Loucy (cell line): Measurements from ENCODE around the gene CCDC57.
"Not testable (repeated sequence)": the region's sequence is repeated elsewhere in the genome, so short reads cannot be mapped to it uniquely, and the experiment has no call there.

Experiments
- H2AFZ ChIP-seq: fragments of 200-600 bp; sonication (generic); 2 replicates; pipeline ENCODE4 v1.6.0; 2016; ENCODE audit warnings: antibody characterized with exemption, mild to moderate bottlenecking, low read length, moderate library complexity
- H3F3A ChIP-seq: fragments of 200-600 bp; 2 replicates; pipeline ENCODE4 v1.6.0; 2016; ENCODE audit warnings: antibody characterized with exemption, low read depth, mild to moderate bottlenecking
- H3K27me3 ChIP-seq: fragments of 200-600 bp; sonication (generic); 2 replicates; pipeline ENCODE4 v1.6.1; 2014; ENCODE audit warnings: low read length, mild to moderate bottlenecking; ENCODE audit not compliant: insufficient read depth, poor library complexity, severe bottlenecking
- H3K36me3 ChIP-seq: fragments of 200-600 bp; sonication (generic); 2 replicates; pipeline ENCODE4 v1.6.1; 2016; ENCODE audit warnings: low read length; ENCODE audit not compliant: insufficient read depth
- H3K4me1 ChIP-seq: fragments of 200-600 bp; sonication (generic); 2 replicates; pipeline ENCODE4 v1.5.1; 2014; ENCODE audit warnings: low read length, mild to moderate bottlenecking; ENCODE audit not compliant: insufficient read depth, poor library complexity, severe bottlenecking
- H3K4me2 ChIP-seq: fragments of 200-600 bp; sonication (generic); 2 replicates; pipeline ENCODE4 v1.6.0; 2014; ENCODE audit warnings: antibody characterized with exemption, low read length, low read depth, mild to moderate bottlenecking; ENCODE audit not compliant: poor library complexity, severe bottlenecking
- H3K4me3 ChIP-seq: fragments of 200-600 bp; sonication (generic); 2 replicates; pipeline ENCODE4 v1.5.1; 2014; ENCODE audit warnings: low read length, mild to moderate bottlenecking, mixed read lengths; ENCODE audit not compliant: poor library complexity, severe bottlenecking
- H3K79me2 ChIP-seq: fragments of 200-600 bp; sonication (generic); 2 replicates; pipeline ENCODE4 v1.6.1; 2014; ENCODE audit warnings: low read length; ENCODE audit not compliant: insufficient read depth
- H3K9ac ChIP-seq: fragments of 200-600 bp; sonication (generic); 2 replicates; pipeline ENCODE4 v1.6.0; 2014; ENCODE audit warnings: mild to moderate bottlenecking, low read depth, low read length, moderate library complexity; ENCODE audit not compliant: poor library complexity, severe bottlenecking
- H3K9me2 ChIP-seq: fragments of 200-600 bp; sonication (generic); replicated peaks from 2 replicates; pipeline ENCODE4 v1.6.1; 2016; ENCODE audit warnings: low read depth, low read length, mixed read lengths
- H3K9me3 ChIP-seq: fragments of 200-600 bp; sonication (generic); 2 replicates; pipeline ENCODE4 v1.6.1; 2014; ENCODE audit warnings: mild to moderate bottlenecking, antibody characterized with exemption, low read length, low read depth; ENCODE audit not compliant: insufficient read depth
- H4K20me1 ChIP-seq: fragments of 200-600 bp; sonication (generic); 2 replicates; pipeline ENCODE4 v1.6.0; 2014; ENCODE audit warnings: antibody characterized with exemption, low read length, mild to moderate bottlenecking; ENCODE audit not compliant: insufficient read depth, poor library complexity, severe bottlenecking
- CTCF ChIP-seq: fragments of 200-600 bp; sonication (generic); conservative IDR thresholded peaks from 2 replicates; pipeline ENCODE4 v1.5.1; 2014; ENCODE audit warnings: mild to moderate bottlenecking, antibody characterized with exemption, low read length
- EZH2phosphoT487 ChIP-seq: fragments of 200-600 bp; IDR thresholded peaks from 2 replicates; pipeline ENCODE4 v1.6.1; 2018; ENCODE audit warnings: antibody characterized with exemption, mild to moderate bottlenecking, moderate library complexity, borderline replicate concordance

The CCDC57 gene

GRCh38 chr17:82255402-82255972 is 42.8 kb upstream of the CCDC57 start:
- no peaks in the 10 kb centered on the region for H3K9me2 ChIP-seq
- no peak overlapping the region for H3K4me3 ChIP-seq
- H2AFZ ChIP-seq, result no peak overlapping the region
- no peaks in the 10 kb centered on the region for H3K9me3 ChIP-seq
- no peak overlapping the region for H3K9ac ChIP-seq
- peaks cover 84% of the 10 kb centered on the region; the same call in 1 of the 2 replicates for H3K36me3 ChIP-seq
- H3F3A ChIP-seq, result no peaks in the 10 kb centered on the region
- H4K20me1 ChIP-seq, result peaks cover 53% of the 10 kb centered on the region
- H3K4me1 ChIP-seq, result no peaks in the 10 kb centered on the region
- no peak for TF ChIP-seq EZH2phosphoT487
- no peak for TF ChIP-seq CTCF
- no peak overlapping the region for H3K4me2 ChIP-seq
- H3K79me2 ChIP-seq, result peaks cover 69% of the 10 kb centered on the region
- no peaks in the 10 kb centered on the region for H3K27me3 ChIP-seq

- not testable (repeated sequence) for H3K9me3 ChIP-seq, H2AFZ ChIP-seq, H3K4me3 ChIP-seq, H3K9me2 ChIP-seq, H3K9ac ChIP-seq, H3K4me1 ChIP-seq, H3K27me3 ChIP-seq, H3K4me2 ChIP-seq, H3F3A ChIP-seq
- Histone ChIP-seq H3K79me2 (peaks cover 77% of the 10 kb centered on the region), H4K20me1 (peaks cover 59% of the 10 kb centered on the region), H3K36me3 (peaks cover 84% of the 10 kb centered on the region; the same call in 1 of the 2 replicates)
These were observed 42.1 kb upstream of the CCDC57 start for GRCh38 chr17:82254746-82255145.

GRCh38 chr17:82254096-82254495 is 41.5 kb upstream of the CCDC57 start:
- H3K9me3 ChIP-seq, H2AFZ ChIP-seq, H3K4me1 ChIP-seq, H3K9me2 ChIP-seq, H3K27me3 ChIP-seq, H3K9ac ChIP-seq, H3K4me2 ChIP-seq, H3F3A ChIP-seq, H3K4me3 ChIP-seq: not testable (repeated sequence)
- Histone ChIP-seq H3K36me3 (peaks cover 84% of the 10 kb centered on the region; the same call in 1 of the 2 replicates), H4K20me1 (peaks cover 60% of the 10 kb centered on the region), H3K79me2 (peaks cover 77% of the 10 kb centered on the region)

- H3K9ac ChIP-seq, result no peak overlapping the region
- no peaks in the 10 kb centered on the region for H3K4me1 ChIP-seq
- no peak for TF ChIP-seq CTCF
- no peak for TF ChIP-seq EZH2phosphoT487
- no peaks in the 10 kb centered on the region for H3K9me3 ChIP-seq
- no peak overlapping the region for H2AFZ ChIP-seq
- peaks cover 84% of the 10 kb centered on the region; the same call in 1 of the 2 replicates for H3K36me3 ChIP-seq
- H3K79me2 ChIP-seq, result peaks cover 73% of the 10 kb centered on the region
- no peaks in the 10 kb centered on the region for H3K27me3 ChIP-seq
- peaks cover 59% of the 10 kb centered on the region for H4K20me1 ChIP-seq
- H3F3A ChIP-seq, result no peaks in the 10 kb centered on the region
- no peaks in the 10 kb centered on the region for H3K9me2 ChIP-seq
- H3K4me3 ChIP-seq, result no peak overlapping the region
- no peak overlapping the region for H3K4me2 ChIP-seq
These were observed 40.5 kb upstream of the CCDC57 start for GRCh38 chr17:82253179-82253544.
